IPS-18c (cell line): Measurements from ENCODE around the gene CHST10.

Experiments
- H3K4me3 ChIP-seq: 2 replicates; pipeline ENCODE4 v1.7.0; 2013; ENCODE audit warnings: low read depth, mild to moderate bottlenecking, low read length, moderate library complexity; ENCODE audit not compliant: insufficient read depth
- H3K9me3 ChIP-seq: one replicate; pipeline ENCODE4 v1.6.1; 2013; ENCODE audit warnings: mild to moderate bottlenecking, low read length, moderate library complexity; ENCODE audit not compliant: control insufficient read depth, insufficient read depth

Gene CHST10

GRCh38 chr2:100422320-100423055 lies 5.0 kb upstream of the CHST10 start:
- Histone ChIP-seq H3K9me3 (no peaks in the 10 kb centered on the region), H3K4me3 (no peak overlapping the region)

GRCh38 chr2:100419915-100420314 lies 2.4 kb upstream of the CHST10 start:
- Histone ChIP-seq H3K9me3 (no peaks in the 10 kb centered on the region), H3K4me3 (no peak overlapping the region)

DNA sequence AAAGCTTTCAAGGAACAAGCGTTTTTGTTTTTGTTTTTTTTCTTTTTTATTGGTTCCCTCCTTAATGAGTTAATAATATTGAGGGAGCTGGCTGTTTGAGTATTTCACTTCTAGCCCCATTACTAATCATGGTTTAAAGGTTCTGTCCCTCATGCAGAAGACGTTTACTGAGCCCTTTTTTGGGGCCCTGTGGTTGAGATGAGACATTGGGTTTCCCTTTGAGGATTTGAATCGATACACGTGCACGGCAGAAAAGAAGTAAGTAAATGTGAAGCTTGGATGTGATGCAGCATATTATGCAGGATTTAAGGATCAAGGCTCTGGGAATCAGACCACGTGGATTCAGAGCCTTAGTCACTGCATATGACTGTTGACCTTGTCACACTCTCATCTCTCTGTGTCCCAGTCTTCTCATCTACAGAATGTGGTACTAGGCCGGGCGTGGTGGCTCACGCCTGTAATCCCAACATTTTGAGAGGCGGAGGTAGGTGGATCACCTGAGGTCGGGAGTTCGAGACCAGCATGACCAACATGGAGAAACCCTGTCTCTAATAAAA lies 1.0 kb upstream of the CHST10 start:
- Histone ChIP-seq H3K9me3 (no peaks in the 10 kb centered on the region), H3K4me3 (no peak overlapping the region)

DNA sequence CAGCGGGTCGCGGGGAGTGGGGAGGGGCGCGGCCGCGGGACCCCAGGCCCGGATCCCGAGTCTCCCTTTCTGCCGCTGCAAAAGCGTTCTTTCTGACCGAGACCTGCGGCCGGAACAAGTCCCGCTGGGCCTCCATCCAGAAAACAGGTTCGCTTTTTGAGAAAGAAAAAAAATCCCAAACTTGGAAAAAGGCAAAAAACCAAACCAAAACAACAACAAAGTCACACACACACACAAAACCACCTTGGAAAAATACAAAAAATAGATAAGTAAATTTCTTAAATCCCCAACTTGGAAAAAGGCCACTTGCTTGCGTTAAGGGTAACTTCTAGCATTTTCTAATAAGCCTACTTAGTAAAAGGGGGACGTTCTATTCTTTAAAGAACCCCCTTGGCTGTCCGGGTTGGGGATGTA lies 250 bp upstream of the CHST10 start:
- peak overlapping the region; percentile 79 for H3K4me3 ChIP-seq
- H3K9me3 ChIP-seq, result no peaks in the 10 kb centered on the region

DNA sequence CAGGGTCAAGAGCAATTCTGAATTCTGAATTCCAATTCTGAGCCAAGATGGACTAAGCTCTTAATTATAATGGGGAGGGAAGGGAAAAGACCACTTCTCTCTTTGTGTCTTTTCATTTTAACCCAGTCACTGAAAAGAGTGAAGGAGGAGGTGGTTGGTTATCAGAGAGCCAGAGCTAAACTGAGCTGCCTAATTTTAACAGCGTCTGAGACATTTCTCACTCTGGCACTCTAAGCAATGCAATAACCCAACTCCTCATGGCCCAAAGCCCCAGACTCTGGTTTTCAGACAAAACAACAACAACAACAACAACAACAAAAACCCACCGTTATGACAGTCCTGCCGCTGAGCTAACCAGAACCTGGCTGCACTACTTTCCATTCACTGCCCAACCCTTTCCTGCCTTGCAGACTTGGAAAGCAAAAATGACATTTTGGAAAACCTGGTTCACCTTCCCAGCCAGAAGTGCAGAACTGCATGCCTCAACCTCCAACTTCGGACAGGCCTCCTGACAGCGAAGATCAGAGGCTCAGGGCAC lies 1.0 kb downstream of the CHST10 start:
- Histone ChIP-seq H3K9me3 (no peaks in the 10 kb centered on the region), H3K4me3 (peak overlapping the region; percentile 79)

GRCh38 chr2:100413571-100413970 lies 3.9 kb downstream of the CHST10 start:
- no peaks in the 10 kb centered on the region for H3K9me3 ChIP-seq
- no peak overlapping the region for H3K4me3 ChIP-seq

DNA sequence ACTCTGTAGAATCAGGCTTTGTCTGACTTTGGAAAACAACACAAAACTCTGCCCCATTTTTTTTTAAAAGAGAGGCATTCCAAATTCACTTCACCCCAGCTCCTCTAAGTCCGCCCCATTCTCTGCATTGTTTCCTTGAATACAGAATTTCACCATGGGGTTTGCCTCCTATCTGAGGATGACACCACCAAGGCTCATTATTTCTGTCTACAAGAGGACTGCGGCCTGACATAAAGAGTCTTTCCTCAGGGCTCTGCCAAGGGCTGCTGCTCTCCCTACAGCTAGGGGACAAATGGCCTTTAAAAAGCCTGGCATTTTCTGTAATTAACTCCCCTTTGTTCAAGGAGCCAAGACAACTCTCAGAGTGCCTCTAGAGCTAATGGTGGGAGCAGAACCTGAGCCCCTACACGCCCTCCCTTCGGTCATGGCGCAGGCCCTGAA lies 4.6 kb downstream of the CHST10 start:
- no peaks in the 10 kb centered on the region for H3K9me3 ChIP-seq
- no peak overlapping the region for H3K4me3 ChIP-seq

DNA sequence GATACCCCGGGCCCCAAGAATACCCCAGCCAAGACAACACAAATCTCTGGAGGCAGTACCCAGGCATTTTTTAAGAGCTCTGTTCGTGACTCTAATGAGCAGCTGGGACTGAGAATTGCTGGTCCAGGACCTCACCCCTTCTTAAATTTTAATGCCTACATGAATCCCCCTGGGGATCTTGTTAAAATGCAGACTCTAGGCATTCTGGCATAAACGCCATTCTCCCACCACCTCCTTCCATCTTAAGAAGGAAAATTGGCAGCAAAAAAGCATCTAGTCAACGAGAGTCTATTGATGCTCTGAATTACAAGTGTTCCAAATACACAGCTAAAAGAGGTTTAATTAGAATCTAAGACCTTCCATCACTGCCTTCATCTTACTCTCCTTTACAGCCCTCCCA lies 5.0 kb downstream of the CHST10 start:
- no peaks in the 10 kb centered on the region for H3K9me3 ChIP-seq

DNA sequence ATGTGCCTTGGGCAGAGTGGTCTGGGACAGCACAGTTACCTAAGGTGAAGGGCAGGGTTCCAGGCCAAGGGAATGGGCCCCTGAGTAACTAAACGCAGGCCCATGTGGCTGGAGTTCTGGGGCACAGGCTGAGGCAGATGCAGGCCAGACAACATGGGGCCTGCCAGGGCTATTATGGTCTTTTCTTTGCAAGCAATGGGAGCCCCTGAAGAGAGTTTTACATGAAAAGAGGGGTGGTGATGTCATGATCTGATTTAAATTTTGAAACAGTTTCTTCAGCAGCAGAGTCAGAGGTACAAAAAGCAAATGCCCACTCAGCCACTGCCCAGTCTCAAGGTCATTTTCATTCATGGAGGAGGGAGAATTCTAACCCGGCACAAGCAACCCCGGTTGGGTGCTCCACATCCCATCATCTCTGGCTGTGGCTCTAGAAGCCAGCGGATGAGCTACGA lies 5.6 kb downstream of the CHST10 start:
- no peaks in the 10 kb centered on the region for H3K9me3 ChIP-seq
- no peak overlapping the region for H3K4me3 ChIP-seq

More for the DNA sequence above, 5.0 kb downstream of the CHST10 start:
- H3K4me3 ChIP-seq, result no peak overlapping the region

- Histone ChIP-seq H3K4me3 (no peak overlapping the region), H3K9me3 (no peaks in the 10 kb centered on the region)
Measured at GRCh38 chr2:100409975-100410647, 7.4 kb downstream of the CHST10 start.

- no peak overlapping the region for H3K4me3 ChIP-seq
- no peaks in the 10 kb centered on the region for H3K9me3 ChIP-seq
Measured at GRCh38 chr2:100409461-100409860, 8.0 kb downstream of the CHST10 start.

GRCh38 chr2:100408941-100409340 lies 8.5 kb downstream of the CHST10 start:
- Histone ChIP-seq H3K4me3 (no peak overlapping the region), H3K9me3 (no peaks in the 10 kb centered on the region)

DNA sequence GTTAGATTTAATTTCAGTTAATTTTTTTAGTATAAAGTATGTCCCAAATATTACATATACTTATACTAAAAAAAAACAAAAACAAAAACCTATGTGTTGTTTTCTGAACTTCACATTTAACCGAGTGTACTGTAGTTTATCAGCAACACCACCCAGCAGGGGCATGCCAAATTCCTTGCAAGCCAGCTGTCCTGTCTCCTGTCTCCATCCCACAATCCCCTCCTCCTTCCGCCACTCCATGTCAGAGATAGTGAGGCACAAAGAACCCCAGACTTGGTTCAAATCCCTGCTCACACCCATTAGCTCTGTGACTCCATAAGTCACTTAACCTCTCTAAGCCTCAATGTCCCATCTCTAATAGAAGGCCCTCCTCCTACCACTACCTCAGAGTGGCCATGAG lies 9.4 kb downstream of the CHST10 start:
- H3K4me3 ChIP-seq, result no peak overlapping the region
- no peaks in the 10 kb centered on the region for H3K9me3 ChIP-seq

- Histone ChIP-seq H3K9me3 (no peaks in the 10 kb centered on the region), H3K4me3 (no peak overlapping the region)
Measured at GRCh38 chr2:100407563-100407962, 9.9 kb downstream of the CHST10 start.

DNA sequence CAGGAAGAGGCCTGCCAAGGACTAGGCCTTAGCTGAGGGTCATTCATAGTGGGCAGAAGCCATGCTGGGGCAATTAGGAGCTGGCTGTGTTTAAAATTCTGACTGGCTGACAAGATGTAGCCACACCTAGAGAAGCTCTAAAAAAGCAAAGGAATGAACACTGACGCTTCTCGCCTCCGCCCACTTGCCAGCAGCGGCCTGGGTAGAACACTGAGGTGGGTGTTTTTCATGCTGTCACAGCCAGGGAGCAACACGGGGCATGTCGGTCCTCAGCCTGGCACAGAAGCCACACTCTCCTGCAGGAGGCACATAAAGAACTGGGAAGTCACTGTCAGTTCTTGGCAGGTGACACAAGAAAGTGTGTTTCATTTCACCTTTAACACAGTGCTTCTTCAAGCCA lies 10.4 kb downstream of the CHST10 start:
- Histone ChIP-seq H3K4me3 (no peak overlapping the region), H3K9me3 (no peaks in the 10 kb centered on the region)

- no peak overlapping the region for H3K4me3 ChIP-seq
- no peaks in the 10 kb centered on the region for H3K9me3 ChIP-seq
Measured at GRCh38 chr2:100406120-100406508, 11.4 kb downstream of the CHST10 start.

DNA sequence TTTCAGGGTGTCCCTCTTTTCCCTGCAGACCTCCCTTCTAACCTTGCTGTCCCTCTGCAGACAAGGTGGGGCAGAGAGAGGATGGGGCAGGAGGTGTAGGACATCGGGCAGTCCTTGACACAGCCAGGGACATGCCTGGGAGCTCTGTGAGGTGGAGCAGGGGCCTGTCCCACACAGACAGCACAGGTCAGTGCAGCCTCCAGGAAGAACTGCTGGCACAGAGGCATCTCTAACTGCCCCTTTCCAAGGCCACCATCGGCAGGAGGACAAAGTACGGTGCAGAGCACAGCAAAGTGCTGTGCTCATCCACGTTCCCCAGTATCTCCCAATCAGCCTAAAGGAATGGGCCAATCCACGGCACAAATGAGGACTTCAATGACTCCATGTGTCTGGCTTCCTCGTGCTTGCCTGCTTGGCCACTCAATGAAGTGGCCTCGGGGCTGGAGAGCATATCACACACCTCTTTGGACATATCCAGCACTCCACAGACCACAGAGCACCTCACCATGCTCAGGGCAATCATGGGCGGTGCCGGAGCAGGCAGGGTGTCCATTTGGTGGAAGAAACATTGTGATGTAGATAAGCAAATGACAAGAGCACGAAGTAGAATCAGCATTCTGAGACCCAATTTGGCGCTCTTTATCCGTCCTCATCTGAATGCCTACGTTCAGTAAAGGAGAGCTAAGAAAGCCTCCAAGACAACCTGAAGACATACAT lies 11.9 kb downstream of the CHST10 start:
- H3K9me3 ChIP-seq, result no peaks in the 10 kb centered on the region
- H3K4me3 ChIP-seq, result no peak overlapping the region
